Stimulated activated naive B cell treated with anti-CD40 and anti-IgM and Interleukin-4, amounts not matched to agents 10 μg/mL and 1 μg/mL and 100 μg/mL, for 72 hours (primary cell): ENCODE data around the gene MSL2.

Source experiments
- ATAC-seq, 2 donors: fragments of 150-1000 bp; cut with Tn5 transposase; replicated peaks; 2 replicates each; pipeline ENCODE4 v1.10.0; 2021; ENCODE audit warnings: moderate library complexity in 1 of 2
- DNase-seq: peaks from one replicate; pipeline ENCODE4 v3.0.0; 2021
- H3K27ac Mint-ChIP-seq: one replicate; pipeline ENCODE4 v1.8.0; 2022; ENCODE audit warnings: mild to moderate bottlenecking, mixed read lengths
- H3K27me3 Mint-ChIP-seq, 2 donors: one replicate each; pipeline ENCODE4 v1.8.0; 2022; ENCODE audit warnings: mixed read lengths in 2 of 2
- H3K36me3 Mint-ChIP-seq, 2 donors: one replicate each; pipeline ENCODE4 v1.8.0; 2022; ENCODE audit warnings: mixed read lengths in 2 of 2, mild to moderate bottlenecking in 1 of 2
- H3K4me1 Mint-ChIP-seq, 2 donors: one replicate each; pipeline ENCODE4 v1.8.0; 2022; ENCODE audit warnings: mixed read lengths in 2 of 2, mild to moderate bottlenecking in 1 of 2
- H3K4me3 Mint-ChIP-seq, 2 donors: one replicate each; pipeline ENCODE4 v1.8.0; 2022; ENCODE audit warnings: mild to moderate bottlenecking in 2 of 2, mixed read lengths in 2 of 2, moderate library complexity in 1 of 2
- H3K9me3 Mint-ChIP-seq, 2 donors: one replicate each; pipeline ENCODE4 v1.8.0; 2022; ENCODE audit warnings: mixed read lengths in 2 of 2, mild to moderate bottlenecking in 1 of 2

Gene MSL2

DNA sequence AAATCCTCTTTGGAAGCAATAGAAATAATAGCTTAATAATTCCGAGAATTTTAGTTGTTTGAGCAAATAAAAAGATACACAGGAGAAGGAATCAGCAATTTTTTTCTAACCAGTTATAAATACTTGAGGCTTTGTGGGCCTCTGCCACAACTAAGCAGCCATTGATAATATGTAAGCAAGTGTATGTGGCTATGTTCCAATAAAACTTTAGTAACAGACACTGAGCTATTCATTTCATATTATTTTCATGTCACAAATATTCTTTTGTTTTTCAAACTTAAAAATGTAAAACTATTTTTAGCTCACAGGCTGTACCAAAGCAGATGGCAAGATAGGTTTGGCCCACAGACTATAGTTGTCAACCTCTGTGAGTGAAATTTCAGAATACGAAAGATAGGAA, 85.7 kb downstream of the MSL2 start:
- DNase-seq (no peak), ATAC-seq (no peak)
- Mint-ChIP-seq H3K36me3 (peaks cover 2 to 3% of the 10 kb centered on the region in 2 donors), H3K27me3 (peaks cover 3 to 4% of the 10 kb centered on the region in 2 donors), H3K4me1 (peaks cover 11 to 23% of the 10 kb centered on the region in 2 donors), H3K4me3 (no peak overlapping the region), H3K27ac (no peak overlapping the region), H3K9me3 (no peaks in the 10 kb centered on the region)

DNA sequence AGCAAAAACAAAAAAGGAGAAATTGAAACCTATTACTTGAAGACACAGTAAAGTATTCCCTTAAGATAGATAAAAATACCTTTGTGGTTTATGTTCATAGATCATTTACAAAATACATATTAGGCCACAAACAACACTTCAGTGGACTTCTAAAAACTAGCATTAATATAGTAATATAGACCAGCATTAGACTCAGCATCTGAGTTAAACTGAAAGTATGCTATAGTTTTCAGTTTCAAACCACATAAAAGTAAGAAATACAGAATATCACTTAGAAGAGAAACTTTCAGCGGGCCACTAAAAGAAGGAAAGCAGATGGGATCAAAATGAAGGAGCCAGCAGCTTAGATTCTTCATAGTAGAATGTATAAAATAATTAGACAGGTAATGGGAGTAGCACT, 86.6 kb downstream of the MSL2 start:
- no peak for DNase-seq
- Mint-ChIP-seq H3K27ac (no peak overlapping the region), H3K4me3 (no peak overlapping the region), H3K4me1 (peaks cover 15 to 28% of the 10 kb centered on the region in 2 donors), H3K36me3 (peaks cover 2 to 3% of the 10 kb centered on the region in 2 donors), H3K27me3 (peaks cover 0 to 4% of the 10 kb centered on the region in 2 donors), H3K9me3 (no peaks in the 10 kb centered on the region)
- ATAC-seq, result peak; percentile 82 to 88

DNA sequence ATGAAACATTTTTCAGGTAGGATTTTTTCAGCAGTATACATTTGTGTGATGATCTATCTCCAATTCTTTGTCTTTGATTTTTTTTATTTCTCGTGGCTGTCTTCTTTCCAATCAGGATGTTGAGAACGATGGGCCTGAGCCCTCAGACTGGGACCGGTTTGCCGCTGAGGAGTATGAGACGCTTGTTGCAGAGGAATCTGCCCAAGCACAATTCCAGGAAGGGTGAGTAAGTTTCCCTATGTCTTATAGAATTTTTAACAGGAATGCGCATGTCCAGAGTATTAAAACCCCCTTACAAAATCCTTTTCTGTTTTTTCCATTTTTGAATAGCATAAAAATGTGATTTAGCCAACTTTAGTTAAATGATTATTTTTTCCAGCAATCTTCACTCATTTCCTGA, 90.0 kb downstream of the MSL2 start:
- Mint-ChIP-seq H3K27ac (no peak overlapping the region), H3K36me3 (peaks cover 0 to 2% of the 10 kb centered on the region in 2 donors), H3K4me1 (peaks cover 15 to 28% of the 10 kb centered on the region in 2 donors), H3K4me3 (no peak overlapping the region), H3K9me3 (no peaks in the 10 kb centered on the region), H3K27me3 (no peaks in the 10 kb centered on the region)
- no peak for ATAC-seq
- no peak for DNase-seq

DNA sequence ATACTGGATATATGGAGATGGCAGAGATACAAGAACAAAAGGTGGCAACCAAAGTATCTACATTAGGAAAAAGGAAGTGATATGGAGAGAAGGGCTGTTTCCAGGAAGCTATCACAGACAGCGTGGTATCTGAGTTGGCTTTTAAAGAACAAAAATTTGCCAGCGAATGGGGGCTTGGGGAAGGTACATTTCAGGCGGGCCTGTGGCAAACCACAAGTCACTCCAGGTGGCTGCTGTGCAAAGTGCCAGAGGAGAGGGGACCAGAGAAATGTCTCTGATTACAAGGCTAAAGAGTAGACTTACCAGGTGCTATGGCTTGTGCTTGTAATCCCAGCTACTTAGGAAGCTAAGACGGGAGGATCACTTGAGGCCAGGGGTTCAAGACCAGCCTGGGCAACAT, 91.1 kb downstream of the MSL2 start:
- H3K27ac Mint-ChIP-seq, result no peak overlapping the region
- no peaks in the 10 kb centered on the region for H3K27me3 Mint-ChIP-seq
- DNase-seq, result no peak
- H3K4me1 Mint-ChIP-seq, result peaks cover 15 to 26% of the 10 kb centered on the region in 2 donors
- H3K36me3 Mint-ChIP-seq, result peaks cover 0 to 2% of the 10 kb centered on the region in 2 donors
- H3K4me3 Mint-ChIP-seq, result no peak overlapping the region
- ATAC-seq, result peak; percentile 48 to 56
- H3K9me3 Mint-ChIP-seq, result no peaks in the 10 kb centered on the region
